ENCODE data around the gene SLC45A2.
"Not testable (repeated sequence)": the region's sequence is repeated elsewhere in the genome, so short reads cannot be mapped to it uniquely, and the experiment has no call there.

SLC45A2 gene

DNA sequence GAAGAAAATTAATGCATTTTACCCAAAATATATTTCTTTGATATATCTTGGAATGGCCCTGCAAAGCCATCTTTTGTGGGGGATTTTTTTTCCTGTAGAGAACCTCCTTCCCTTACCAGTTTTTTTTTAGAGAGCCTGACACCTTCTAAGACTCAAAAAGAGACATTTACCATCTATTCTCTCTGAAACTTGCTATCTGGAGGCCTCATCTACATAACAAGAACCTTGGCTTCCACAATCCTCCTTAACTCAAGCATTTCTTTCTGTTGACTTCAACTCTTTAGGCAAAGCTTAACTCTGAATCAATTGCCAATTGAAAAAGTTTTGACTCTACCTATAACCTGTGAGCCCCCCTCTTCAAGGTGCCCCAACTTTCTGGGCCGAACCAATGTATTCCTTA lies 6.2 kb downstream of the SLC45A2 start:
- intact Hi-C loops (cut with DNase I), result no loop called here
- DNase-seq, result no peak

DNA sequence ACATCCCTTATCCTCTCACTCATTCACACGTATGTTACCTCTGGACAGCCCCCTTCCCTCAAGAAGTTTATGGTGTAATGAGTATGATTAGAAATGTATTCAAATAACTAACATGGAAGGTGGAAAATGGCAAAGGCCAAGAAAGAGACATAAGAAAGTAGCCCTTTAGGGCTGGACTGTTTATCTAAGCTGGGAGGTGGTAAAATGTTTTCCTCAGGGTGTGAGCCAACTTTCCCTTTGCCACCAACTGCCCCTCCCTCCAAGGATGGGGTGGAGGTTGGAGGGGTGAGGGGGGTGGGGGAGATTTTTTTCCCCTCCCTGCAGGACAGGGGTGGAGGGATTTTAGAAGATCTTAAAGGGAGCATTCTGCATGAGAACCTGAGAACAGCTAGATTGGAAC lies 8.2 kb downstream of the SLC45A2 start:
- intact Hi-C loops (cut with DNase I), result no loop called here
- no peak for DNase-seq

DNA sequence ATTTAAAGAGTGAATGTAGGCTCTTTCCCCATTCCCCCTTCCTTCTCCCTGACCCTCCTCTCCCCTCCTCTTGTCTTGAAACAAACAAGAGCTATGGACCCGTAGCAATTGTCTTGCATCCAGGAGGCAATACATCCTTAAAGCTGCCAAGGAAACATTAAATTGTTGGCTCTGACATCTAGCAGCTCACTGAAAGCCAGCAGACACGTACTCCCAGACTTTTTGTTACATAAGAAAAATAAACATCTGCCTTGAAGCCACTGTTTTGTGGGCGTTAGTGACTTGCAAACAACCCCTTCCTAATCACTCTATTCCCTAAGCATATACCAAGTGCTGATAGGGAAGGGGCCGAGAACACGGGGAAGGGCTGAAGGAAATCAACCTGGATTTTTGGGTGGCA lies 8.6 kb downstream of the SLC45A2 start:
- intact Hi-C loops (cut with DNase I), result no loop called here
- DNase-seq, result no peak

DNA sequence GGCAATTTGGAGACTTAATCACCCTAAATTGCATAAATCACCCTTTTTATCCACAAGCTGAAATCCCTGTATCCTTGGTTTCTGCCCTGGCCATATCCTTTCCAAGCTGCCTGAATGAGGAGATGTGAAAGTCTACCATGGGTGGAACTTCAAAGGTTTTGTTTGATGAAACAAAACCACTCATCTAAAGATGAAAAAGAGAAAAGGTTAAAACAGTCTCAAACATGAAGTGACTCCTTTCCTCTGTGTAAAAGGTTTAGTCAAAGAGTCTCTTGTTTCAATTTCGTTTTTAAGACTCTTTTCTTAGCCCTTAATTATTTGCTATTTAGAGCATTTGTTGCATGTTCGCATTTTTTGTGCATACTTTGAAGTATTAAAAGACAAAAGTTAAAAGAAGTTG lies 11.2 kb downstream of the SLC45A2 start:
- DNase-seq, result no peak
- intact Hi-C loops (cut with DNase I), result no loop called here

GRCh38 chr5:33969572-33970452 lies 14.7 kb downstream of the SLC45A2 start:
- intact Hi-C loops (cut with DNase I), result no loop called here
- DNase-seq, result peak in 28 of 42 donors; percentile 2 to 60 (median 22)

- no peak for DNase-seq
- intact Hi-C loops (cut with DNase I), result no loop called here
Measured at GRCh38 chr5:33968211-33969005, 16.1 kb downstream of the SLC45A2 start.

DNA sequence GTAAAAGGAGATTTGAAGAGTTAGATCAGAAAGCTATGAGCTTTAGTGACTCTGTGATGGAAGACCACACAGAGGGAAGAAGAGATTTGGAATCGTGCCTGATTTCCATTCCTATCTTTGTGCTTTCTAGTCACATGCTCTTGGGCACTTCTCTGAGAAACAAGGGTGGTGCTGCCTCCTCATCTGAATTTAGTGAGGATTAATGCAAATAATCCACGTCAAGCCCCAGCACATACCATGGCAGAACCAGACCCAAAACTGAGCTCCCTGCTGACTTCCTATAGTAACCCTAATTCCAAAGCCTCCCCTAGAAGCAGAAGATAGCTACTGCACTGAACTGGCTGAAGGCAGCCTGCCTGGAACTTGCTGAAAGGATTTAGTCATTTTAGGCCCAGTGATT lies 17.7 kb downstream of the SLC45A2 start:
- intact Hi-C loops (cut with DNase I), result no loop called here
- no peak for DNase-seq

- no peak for DNase-seq
- intact Hi-C loops (cut with DNase I), result no loop called here
Measured at GRCh38 chr5:33964132-33964700, 20.3 kb downstream of the SLC45A2 start.

DNA sequence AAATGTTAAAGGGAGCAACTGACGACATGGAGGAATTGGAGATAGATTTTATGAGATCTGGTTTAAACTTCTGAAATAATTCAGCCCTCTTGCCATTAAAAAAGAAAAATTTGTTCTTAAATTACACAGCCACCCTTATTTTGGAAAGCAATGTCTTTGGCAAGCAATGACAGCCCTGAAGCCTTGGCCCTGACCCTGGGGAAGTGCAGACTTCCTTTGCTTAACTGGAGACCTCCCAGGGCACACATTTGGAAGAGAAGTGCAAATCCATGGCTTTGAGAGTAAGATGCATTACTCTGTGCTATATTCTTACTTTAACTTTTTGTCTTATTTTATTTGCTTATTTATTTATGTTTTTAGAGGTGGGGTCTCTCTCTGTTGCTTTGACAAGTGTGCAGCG lies 26.3 kb downstream of the SLC45A2 start:
- DNase-seq, result no peak
- intact Hi-C loops (cut with DNase I), result no loop called here

GRCh38 chr5:33957577-33958150 lies 26.8 kb downstream of the SLC45A2 start:
- intact Hi-C loops (cut with DNase I), result no loop called here
- DNase-seq, result no peak

GRCh38 chr5:33952175-33952574 lies 32.3 kb downstream of the SLC45A2 start:
- intact Hi-C loops (cut with DNase I); DNase-seq: not testable (repeated sequence)

- intact Hi-C loops (cut with DNase I), result no loop called here
- no peak for DNase-seq
Measured at GRCh38 chr5:33944543-33945132, 39.9 kb downstream of the SLC45A2 start.

GRCh38 chr5:33941090-33941489 lies 43.4 kb downstream of the SLC45A2 start:
- intact Hi-C loops (cut with DNase I), result no loop called here
- DNase-seq, result no peak

DNA sequence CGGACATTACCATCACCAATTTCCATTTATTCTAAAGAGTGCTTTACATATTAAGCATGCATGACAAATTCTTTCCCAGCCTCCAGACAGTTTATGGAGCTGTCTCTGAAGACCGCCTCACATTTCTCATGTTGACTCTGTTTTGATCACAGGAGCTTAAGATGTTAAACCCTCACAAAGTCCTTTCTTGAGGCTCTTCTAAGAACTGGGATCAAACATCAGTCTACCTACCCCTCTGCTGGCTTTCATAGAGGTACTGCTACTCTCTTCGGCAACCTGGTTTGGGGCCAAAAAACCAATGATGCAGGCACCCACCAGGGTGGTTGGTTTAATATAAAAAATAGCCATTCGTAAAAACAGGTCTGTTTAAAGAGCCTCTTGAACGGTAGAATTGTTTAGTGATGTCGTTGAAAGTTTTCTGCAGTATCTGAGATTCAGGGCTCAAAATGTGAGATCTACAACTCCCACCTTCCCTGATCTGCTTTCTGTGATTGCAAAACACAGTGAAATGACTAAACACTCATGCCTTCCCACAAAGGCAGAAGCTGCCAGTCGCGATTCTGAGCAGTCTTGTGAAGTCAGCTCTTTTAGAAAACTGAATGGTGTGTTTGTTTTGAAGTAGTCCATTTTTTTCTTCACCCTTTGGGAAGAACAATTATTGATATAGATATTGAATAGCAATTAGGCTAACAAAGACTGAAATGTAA lies 44.8 kb downstream of the SLC45A2 start:
- DNase-seq, result peak in 17 of 42 donors; percentile 11 to 74 (median 32)
- intact Hi-C loops (cut with DNase I), result loop anchor here (10.0 kb wide), 1 partner anchor 505 kb away; no protein-coding TSS in a partner anchor

DNA sequence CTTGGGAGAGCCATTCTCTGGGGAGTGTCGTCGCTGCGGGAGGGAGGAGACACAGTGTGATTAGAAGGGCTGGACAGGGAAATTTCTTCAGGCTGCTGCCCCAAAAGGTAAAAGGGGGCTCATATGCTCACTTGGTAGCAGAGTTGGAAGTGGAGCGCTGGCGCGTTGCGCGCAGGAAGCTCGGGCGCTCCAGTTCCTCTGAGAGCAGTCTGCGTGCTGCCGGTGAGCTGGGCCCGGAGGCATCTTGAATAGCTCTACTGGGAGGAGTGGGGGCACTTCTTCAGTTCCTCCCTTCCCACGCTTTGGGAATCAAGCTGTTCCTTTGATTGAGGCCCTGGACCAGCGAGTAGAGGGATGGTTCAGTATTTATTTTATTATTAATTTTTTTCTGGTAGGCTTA lies 45.6 kb downstream of the SLC45A2 start:
- intact Hi-C loops (cut with DNase I), result loop anchor here (10.0 kb wide), 1 partner anchor 504 kb away; no protein-coding TSS in a partner anchor
- DNase-seq, result peak in 4 of 42 donors; percentile 17 to 31 (median 26)

DNA sequence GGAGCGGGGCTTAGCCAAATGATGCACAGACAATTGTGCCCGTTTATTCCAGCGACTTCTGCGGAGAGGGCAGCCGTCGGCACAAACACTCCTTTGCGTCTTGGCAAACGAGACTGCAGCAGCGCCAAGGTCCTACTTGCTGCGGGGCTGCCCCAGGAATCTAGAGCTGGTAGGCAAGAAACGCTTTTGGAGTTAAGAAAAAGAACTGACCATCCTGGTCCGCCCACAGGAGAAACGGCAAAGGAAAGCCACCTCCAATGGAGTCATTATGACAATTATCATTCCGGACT lies 46.0 kb downstream of the SLC45A2 start:
- intact Hi-C loops (cut with DNase I), result loop anchor here (10.0 kb wide), 1 partner anchor 504 kb away; no protein-coding TSS in a partner anchor
- no peak for DNase-seq

DNA sequence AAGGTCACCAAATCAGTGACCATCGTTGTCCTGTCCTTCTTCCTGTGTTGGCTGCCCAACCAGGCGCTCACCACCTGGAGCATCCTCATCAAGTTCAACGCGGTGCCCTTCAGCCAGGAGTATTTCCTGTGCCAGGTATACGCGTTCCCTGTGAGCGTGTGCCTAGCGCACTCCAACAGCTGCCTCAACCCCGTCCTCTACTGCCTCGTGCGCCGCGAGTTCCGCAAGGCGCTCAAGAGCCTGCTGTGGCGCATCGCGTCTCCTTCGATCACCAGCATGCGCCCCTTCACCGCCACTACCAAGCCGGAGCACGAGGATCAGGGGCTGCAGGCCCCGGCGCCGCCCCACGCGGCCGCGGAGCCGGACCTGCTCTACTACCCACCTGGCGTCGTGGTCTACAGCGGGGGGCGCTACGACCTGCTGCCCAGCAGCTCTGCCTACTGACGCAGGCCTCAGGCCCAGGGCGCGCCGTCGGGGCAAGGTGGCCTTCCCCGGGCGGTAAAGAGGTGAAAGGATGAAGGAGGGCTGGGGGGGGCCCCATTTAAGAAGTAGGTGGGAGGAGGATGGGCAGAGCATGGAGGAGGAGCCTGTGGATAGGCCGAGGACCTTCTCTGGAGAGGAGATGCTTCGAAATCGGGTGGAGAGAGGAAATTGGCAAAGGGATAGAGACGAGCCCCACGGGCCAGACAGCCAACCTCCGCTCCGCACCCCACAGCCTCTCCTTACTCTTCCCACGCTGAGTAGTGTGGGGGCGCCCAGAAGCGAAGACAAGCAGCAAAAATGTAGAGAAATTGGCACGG lies 46.6 kb downstream of the SLC45A2 start:
- intact Hi-C loops (cut with DNase I), result loop anchor here (10.0 kb wide), 1 partner anchor 503 kb away; no protein-coding TSS in a partner anchor
- peak in 26 of 42 donors; percentile 9 to 65 (median 30) for DNase-seq

Measured in head of caudate nucleus (tissue), 42 donors.